ENCODE data around the gene ZBP1. TPM values are rescaled to one million over a fixed set of nuclear protein-coding genes. Genes with fewer than 3 reads are reported as not detected.

The ZBP1 gene
- polyA plus RNA-seq, 1 donor, result 0.33 TPM

GRCh38 chr20:57658833-57659516, 38.7 kb upstream of the ZBP1 start:
- DNase-seq (ENCODE audit: low read depth), result no peak

GRCh38 chr20:57658447-57658832, 38.2 kb upstream of the ZBP1 start:
- DNase-seq (ENCODE audit: low read depth), result no peak

- DNase-seq (ENCODE audit: low read depth), result no peak
Measured at GRCh38 chr20:57657535-57658446, 37.6 kb upstream of the ZBP1 start.

GRCh38 chr20:57656821-57657534, 36.8 kb upstream of the ZBP1 start:
- DNase-seq (ENCODE audit: low read depth), result no peak

- no peak for DNase-seq (ENCODE audit: low read depth)
Measured at GRCh38 chr20:57656252-57656820, 36.1 kb upstream of the ZBP1 start.

GRCh38 chr20:57655809-57656155, 35.6 kb upstream of the ZBP1 start:
- no peak for DNase-seq (ENCODE audit: low read depth)

- no peak for DNase-seq (ENCODE audit: low read depth)
Measured at GRCh38 chr20:57654998-57655808, 35.0 kb upstream of the ZBP1 start.

- DNase-seq (ENCODE audit: low read depth), result peak; percentile 29
Measured at GRCh38 chr20:57654363-57654997, 34.3 kb upstream of the ZBP1 start.

- no peak for DNase-seq (ENCODE audit: low read depth)
Measured at GRCh38 chr20:57653910-57654309, 33.7 kb upstream of the ZBP1 start.

- no peak for DNase-seq (ENCODE audit: low read depth)
Measured at GRCh38 chr20:57653546-57653900, 33.3 kb upstream of the ZBP1 start.

GRCh38 chr20:57652606-57653545, 32.6 kb upstream of the ZBP1 start:
- DNase-seq (ENCODE audit: low read depth), result no peak

GRCh38 chr20:57651881-57652605, 31.8 kb upstream of the ZBP1 start:
- no peak for DNase-seq (ENCODE audit: low read depth)

- no peak for DNase-seq (ENCODE audit: low read depth)
Measured at GRCh38 chr20:57650756-57651483, 30.7 kb upstream of the ZBP1 start.

- DNase-seq (ENCODE audit: low read depth), result no peak
Measured at GRCh38 chr20:57650266-57650665, 30.0 kb upstream of the ZBP1 start.

GRCh38 chr20:57649617-57650015, 29.4 kb upstream of the ZBP1 start:
- DNase-seq (ENCODE audit: low read depth), result no peak

- no peak for DNase-seq (ENCODE audit: low read depth)
Measured at GRCh38 chr20:57648878-57649616, 28.8 kb upstream of the ZBP1 start.

GRCh38 chr20:57647933-57648785, 27.9 kb upstream of the ZBP1 start:
- DNase-seq (ENCODE audit: low read depth), result no peak

All from forelimb muscle (tissue), 1 donor.